ENCODE measurements around the gene PTPRR.

- no peak for TF ChIP-seq CTCF (IDR thresholded peaks at IDR 0.05)
- TF ChIP-seq POLR2A (IDR thresholded peaks at IDR 0.05), result no peak
- TF ChIP-seq EP300 (IDR thresholded peaks at IDR 0.05), result no peak
These were observed 12.6 kb upstream of the PTPRR start for GRCh38 chr12:70933133-70933532.

Measured in stomach (tissue), 4 donors.